Left lung (tissue), 10 donors: ENCODE measurements around the gene ICE2. TPM values are rescaled to one million over a fixed set of nuclear protein-coding genes. Genes with fewer than 3 reads are reported as not detected.

Experiments
- ATAC-seq: fragments of 200-7000 bp; cut with Tn5 transposase; one replicate; pipeline ENCODE4 v1.9.1; 2020; ENCODE audit warnings: moderate library complexity
- DNase-seq, 4 donors: peaks; one replicate each; pipeline ENCODE4 v3.0.0-alpha.2; 2013 to 2020
- H3K27ac ChIP-seq, 2 donors: fragments of 200-600 bp; sonication (generic) in 1 of 2; one replicate each; pipeline versions ENCODE4 v1.5.0 to v1.8.0; 2020 to 2021
- H3K27me3 ChIP-seq, 2 donors: fragments of 200-600 bp; sonication (generic) in 1 of 2; one replicate each; pipeline versions ENCODE4 v1.5.0 to v1.8.0; 2020 to 2021
- H3K36me3 ChIP-seq, 2 donors: fragments of 200-600 bp; sonication (generic) in 1 of 2; one replicate each; pipeline versions ENCODE4 v1.5.0 to v1.8.0; 2020 to 2021
- H3K4me1 ChIP-seq, 2 donors: fragments of 200-600 bp; one replicate each; pipeline ENCODE4 v1.8.0; 2021
- H3K4me3 ChIP-seq, 2 donors: fragments of 200-600 bp; sonication (generic) in 1 of 2; one replicate each; pipeline versions ENCODE4 v1.5.0 to v1.8.0; 2020 to 2021; ENCODE audit warnings: mild to moderate bottlenecking in 1 of 2
- H3K9me3 ChIP-seq, 2 donors: fragments of 200-600 bp; sonication (generic) in 1 of 2; one replicate each; pipeline versions ENCODE4 v1.5.0 to v1.8.0; 2020 to 2021
- intact Hi-C, 2 donors: fragments of 100-400 bp; cut with DNase I; formaldehyde crosslinking; loops; one replicate each; pipeline versions ENCODE4 v1.11.2 to v1.14.2; 2022
- polyA plus RNA-seq, 6 donors: library from polyadenylated mRNA; unstranded; fragments of 120-200 nt; gene quantifications; one replicate each; pipeline ENCODE4 v1.2.1, GENCODE V29; 2013; ENCODE audit not compliant: insufficient read length in 6 of 6
- total RNA-seq, 2 donors: library from RNA; stranded (reverse); fragmentation: NEBNext Ultra II Directional; extraction: Animal tissue kit (Norgen Biotek cat#: 25700); gene quantifications; one replicate each; pipeline ENCODE4 v1.2.1, GENCODE V29; 2021
- TF ChIP-seq, protein P1 (sequence below), 2 donors: fragments of 200-600 bp; sonication (generic) in 1 of 2; IDR thresholded peaks; one replicate each; pipeline versions ENCODE4 v1.5.0 to v1.8.0; 2021; ENCODE audit warnings: antibody characterized with exemption in 2 of 2
- donor health status: DM: no; HTN: yes; CAD: no.
- donor health status: DM: no; HTN: no; CAD: no.

The ICE2 gene
- total and polyA plus RNA-seq, 8 donors = 35.9 to 94.4 (median 80.8) TPM

DNA sequence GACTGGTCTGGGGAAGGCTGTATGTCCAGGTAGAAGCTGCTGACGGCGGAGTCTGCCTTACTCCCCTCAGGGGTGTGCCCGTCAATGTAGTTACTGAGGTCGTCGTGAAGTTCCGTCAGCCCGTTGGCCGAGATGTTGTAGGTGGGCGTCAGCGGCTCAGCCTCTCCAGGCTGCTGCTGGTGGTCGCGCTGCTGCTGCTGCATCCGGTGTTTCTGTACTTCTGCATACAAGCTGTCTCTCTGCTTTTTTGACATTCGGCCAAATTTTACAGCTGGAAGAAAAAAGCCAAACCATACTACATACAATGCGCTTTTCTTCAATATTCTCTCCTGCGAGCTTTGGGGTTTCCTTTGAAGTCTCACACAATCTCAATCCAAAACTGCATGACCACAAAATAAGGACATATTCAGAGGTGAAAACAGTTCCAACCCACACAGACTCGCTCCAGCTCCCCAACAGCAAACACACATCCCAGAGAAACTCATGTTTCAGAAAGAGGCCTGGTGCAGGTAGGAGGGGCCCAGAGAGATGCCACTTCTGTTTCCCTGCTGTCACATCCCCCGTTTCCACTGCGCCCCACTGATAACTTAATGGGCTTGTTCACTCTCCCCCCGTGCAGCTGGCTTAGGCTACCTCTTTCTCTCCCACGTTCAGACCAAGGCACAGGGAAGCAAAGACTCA is 32.5 kb upstream of the ICE2 start:
- no peak overlapping the region for H3K27ac ChIP-seq
- ATAC-seq (no peak), DNase-seq (peak in 3 of 4 donors; percentile 57 to 69 (median 68))
- TF ChIP-seq, protein P1, sequence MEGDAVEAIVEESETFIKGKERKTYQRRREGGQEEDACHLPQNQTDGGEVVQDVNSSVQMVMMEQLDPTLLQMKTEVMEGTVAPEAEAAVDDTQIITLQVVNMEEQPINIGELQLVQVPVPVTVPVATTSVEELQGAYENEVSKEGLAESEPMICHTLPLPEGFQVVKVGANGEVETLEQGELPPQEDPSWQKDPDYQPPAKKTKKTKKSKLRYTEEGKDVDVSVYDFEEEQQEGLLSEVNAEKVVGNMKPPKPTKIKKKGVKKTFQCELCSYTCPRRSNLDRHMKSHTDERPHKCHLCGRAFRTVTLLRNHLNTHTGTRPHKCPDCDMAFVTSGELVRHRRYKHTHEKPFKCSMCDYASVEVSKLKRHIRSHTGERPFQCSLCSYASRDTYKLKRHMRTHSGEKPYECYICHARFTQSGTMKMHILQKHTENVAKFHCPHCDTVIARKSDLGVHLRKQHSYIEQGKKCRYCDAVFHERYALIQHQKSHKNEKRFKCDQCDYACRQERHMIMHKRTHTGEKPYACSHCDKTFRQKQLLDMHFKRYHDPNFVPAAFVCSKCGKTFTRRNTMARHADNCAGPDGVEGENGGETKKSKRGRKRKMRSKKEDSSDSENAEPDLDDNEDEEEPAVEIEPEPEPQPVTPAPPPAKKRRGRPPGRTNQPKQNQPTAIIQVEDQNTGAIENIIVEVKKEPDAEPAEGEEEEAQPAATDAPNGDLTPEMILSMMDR (IDR thresholded peaks at IDR 0.05) = no peak
- no peaks in the 10 kb centered on the region for H3K27me3 ChIP-seq
- peaks cover 0 to 30% of the 10 kb centered on the region in 2 donors for H3K36me3 ChIP-seq
- H3K4me3 ChIP-seq = no peak overlapping the region
- intact Hi-C loops = no loop called here
- H3K4me1 ChIP-seq = no peaks in the 10 kb centered on the region
- H3K9me3 ChIP-seq = no peaks in the 10 kb centered on the region

DNA sequence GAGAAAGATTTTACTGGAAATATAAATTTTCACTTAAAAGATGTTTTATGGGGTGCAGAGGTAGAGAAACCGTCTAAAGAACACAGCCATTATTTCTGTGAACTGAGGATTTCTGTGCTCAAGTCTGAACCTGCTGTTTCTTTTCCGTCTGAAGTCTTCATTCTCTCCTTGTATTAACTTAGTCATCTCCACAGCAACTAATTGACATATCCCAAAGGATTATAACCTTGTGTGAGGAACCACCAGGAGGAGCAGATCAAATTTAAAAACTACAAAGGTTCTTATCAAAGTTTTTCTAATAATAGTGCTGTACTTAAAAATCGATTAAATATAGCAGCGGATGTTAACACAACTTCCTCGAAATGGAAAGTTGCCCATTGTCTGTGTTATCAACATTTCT is 31.1 kb upstream of the ICE2 start:
- no peaks in the 10 kb centered on the region for H3K9me3 ChIP-seq
- ATAC-seq (no peak), DNase-seq (no peak)
- H3K27me3 ChIP-seq = no peaks in the 10 kb centered on the region
- TF ChIP-seq, protein P1 (IDR thresholded peaks at IDR 0.05) = no peak
- intact Hi-C loops = no loop called here
- no peaks in the 10 kb centered on the region for H3K4me1 ChIP-seq
- no peak overlapping the region for H3K27ac ChIP-seq
- H3K36me3 ChIP-seq = peaks cover 0 to 33% of the 10 kb centered on the region in 2 donors
- H3K4me3 ChIP-seq = no peak overlapping the region

DNA sequence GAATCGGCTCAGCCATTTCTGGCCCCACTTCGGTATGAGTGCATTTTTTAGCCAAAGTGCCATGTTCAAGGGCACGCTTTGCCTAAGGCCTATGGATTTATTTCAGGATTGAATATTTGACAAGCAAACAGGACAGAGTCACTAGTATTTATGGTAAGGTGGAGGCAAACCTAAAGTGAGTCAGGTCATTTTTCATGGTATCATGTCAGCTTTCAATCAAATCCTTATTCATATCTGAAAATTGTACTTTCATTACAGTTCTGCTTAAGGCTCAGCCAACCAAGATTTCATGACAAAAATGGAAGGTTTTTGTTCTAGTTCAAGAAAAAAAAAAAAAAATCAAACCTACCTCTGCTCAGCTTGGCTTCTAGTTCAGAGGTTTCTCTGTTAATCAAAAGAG is 30.5 kb upstream of the ICE2 start:
- Histone ChIP-seq H3K27ac (no peak overlapping the region), H3K9me3 (no peaks in the 10 kb centered on the region), H3K36me3 (peaks cover 0 to 33% of the 10 kb centered on the region in 2 donors), H3K4me3 (no peak overlapping the region), H3K4me1 (no peaks in the 10 kb centered on the region), H3K27me3 (no peaks in the 10 kb centered on the region)
- intact Hi-C loops = no loop called here
- DNase-seq (no peak), ATAC-seq (no peak)
- TF ChIP-seq, protein P1 (IDR thresholded peaks at IDR 0.05) = no peak

DNA sequence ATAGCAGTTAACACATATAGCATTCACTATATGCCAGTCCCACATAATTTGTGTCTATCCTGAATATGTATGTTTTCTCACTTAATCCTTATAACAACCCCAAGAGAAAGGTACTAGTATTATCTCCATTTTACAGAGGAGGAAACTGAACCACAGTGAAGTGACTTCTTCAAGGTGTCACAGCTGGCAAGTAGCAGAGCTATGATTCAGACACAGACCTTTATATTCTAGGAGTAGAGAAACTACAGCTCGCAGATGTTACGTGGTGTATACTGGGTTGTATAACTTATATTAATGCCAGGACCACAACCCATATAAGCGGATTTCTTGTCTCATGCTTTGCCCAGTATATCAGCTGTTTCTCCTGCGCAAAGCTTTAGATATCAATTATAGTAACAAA is 29.5 kb upstream of the ICE2 start:
- Histone ChIP-seq H3K27ac (no peak overlapping the region), H3K36me3 (peaks cover 0 to 28% of the 10 kb centered on the region in 2 donors)

More for the DNA sequence above, 29.5 kb upstream of the ICE2 start:
- H3K27me3 ChIP-seq = no peaks in the 10 kb centered on the region
- no peaks in the 10 kb centered on the region for H3K4me1 ChIP-seq
- intact Hi-C loops = no loop called here
- ATAC-seq (no peak), DNase-seq (no peak)
- H3K9me3 ChIP-seq = no peaks in the 10 kb centered on the region
- TF ChIP-seq, protein P1 (IDR thresholded peaks at IDR 0.05) = no peak
- no peak overlapping the region for H3K4me3 ChIP-seq
